Measurements from ENCODE around the gene MARCHF10. TPM values are rescaled to one million over a fixed set of nuclear protein-coding genes. Genes with fewer than 3 reads are reported as not detected.

MARCHF10 gene
- total RNA-seq (2022) (not detected in 2 replicates), Bru-seq, nascent RNA (percentile 10 among the genes with signal in this experiment), BruChase-seq, experiment 1, labeled RNA remaining after a 6-hour chase (percentile 7 among the genes with signal in this experiment), BruChase-seq, experiment 2, labeled RNA remaining after a 2-hour chase (percentile 8 among the genes with signal in this experiment)
- long read RNA-seq, partial matches to known transcripts: 0 of 2 reads
- long read RNA-seq, other reads (novel, unspliced or antisense): 2 of 2 reads

GRCh38 chr17:62807812-62808575 lies at the start of gene MARCHF10:
Gene MARCHF10, minus strand, starts transcription at chr17:62808314. Its CDS starts 6,579 bp downstream, at chr17:62801735.
- DNase-seq (ENCODE audit: unreplicated experiment): no peak
- CTCF ChIA-PET: no interaction called here
- H3K9me3 Mint-ChIP-seq (ENCODE audit: unreplicated experiment): no peaks in the 10 kb centered on the region
- H3K27me3 Mint-ChIP-seq (ENCODE audit: insufficient read depth, unreplicated experiment): no peaks in the 10 kb centered on the region
- no peak within 1 kb of the TSS for H3K4me3 Mint-ChIP-seq (ENCODE audit: unreplicated experiment)
- intact Hi-C loops (cut with micrococcal nuclease): no loop called here
- no peak for TF ChIP-seq CTCF (IDR thresholded peaks at IDR 0.05; ENCODE audit: unreplicated experiment)
- H3K27ac Mint-ChIP-seq (ENCODE audit: low read depth, unreplicated experiment): no peak within 1 kb of the TSS
- BruUV-seq (replicated peaks): no TSS peak
- H3K36me3 Mint-ChIP-seq (ENCODE audit: insufficient read depth, unreplicated experiment): no peaks in the 10 kb centered on the region
- POLR2A ChIA-PET: no interaction called here
- peaks cover 11% of the 10 kb centered on the region for H3K4me1 Mint-ChIP-seq (ENCODE audit: insufficient read depth, unreplicated experiment)

- TF ChIP-seq CTCF (IDR thresholded peaks at IDR 0.05; ENCODE audit: unreplicated experiment): no peak
- Mint-ChIP-seq H3K9me3 (ENCODE audit: unreplicated experiment) (no peaks in the 10 kb centered on the region), H3K4me3 (ENCODE audit: unreplicated experiment) (no peak overlapping the region), H3K27me3 (ENCODE audit: insufficient read depth, unreplicated experiment) (no peaks in the 10 kb centered on the region), H3K27ac (ENCODE audit: low read depth, unreplicated experiment) (no peak overlapping the region), H3K36me3 (ENCODE audit: insufficient read depth, unreplicated experiment) (no peaks in the 10 kb centered on the region), H3K4me1 (ENCODE audit: insufficient read depth, unreplicated experiment) (no peaks in the 10 kb centered on the region)
- no TSS peak for BruUV-seq (replicated peaks)
- intact Hi-C loops (cut with micrococcal nuclease): no loop called here
- CTCF ChIA-PET: no interaction called here
- DNase-seq (ENCODE audit: unreplicated experiment): no peak
- POLR2A ChIA-PET: interaction anchor here (0.5 kb wide), 1 partner anchor 10 kb away, joined by 3 read pairs; no protein-coding TSS in a partner anchor
Measured at GRCh38 chr17:62857526-62857925, 49.4 kb upstream of the MARCHF10 start.

- CTCF ChIA-PET: interaction anchor here (0.6 kb wide), 1 partner anchor 27 kb away, joined by 4 read pairs; no protein-coding TSS in a partner anchor
Measured at GRCh38 chr17:62856594-62856993, 48.5 kb upstream of the MARCHF10 start.

More at GRCh38 chr17:62856594-62856993, 48.5 kb upstream of the MARCHF10 start:
- H3K4me3 Mint-ChIP-seq (ENCODE audit: unreplicated experiment): no peak overlapping the region
- DNase-seq (ENCODE audit: unreplicated experiment): no peak
- TF ChIP-seq CTCF (IDR thresholded peaks at IDR 0.05; ENCODE audit: unreplicated experiment): no peak
- no peaks in the 10 kb centered on the region for H3K9me3 Mint-ChIP-seq (ENCODE audit: unreplicated experiment)
- intact Hi-C loops (cut with micrococcal nuclease): no loop called here
- no peaks in the 10 kb centered on the region for H3K27me3 Mint-ChIP-seq (ENCODE audit: insufficient read depth, unreplicated experiment)
- no TSS peak for BruUV-seq (replicated peaks)
- H3K36me3 Mint-ChIP-seq (ENCODE audit: insufficient read depth, unreplicated experiment): no peaks in the 10 kb centered on the region
- H3K4me1 Mint-ChIP-seq (ENCODE audit: insufficient read depth, unreplicated experiment): no peaks in the 10 kb centered on the region
- H3K27ac Mint-ChIP-seq (ENCODE audit: low read depth, unreplicated experiment): no peak overlapping the region
- POLR2A ChIA-PET: interaction anchor here (0.6 kb wide), 1 partner anchor 32 kb away, joined by 3 read pairs; no protein-coding TSS in a partner anchor
